ENCODE results near the gene FRMD5. TPM values are rescaled to one million over a fixed set of nuclear protein-coding genes. Genes with fewer than 3 reads are reported as not detected.

FRMD5 gene
- total RNA-seq, 1 experiment from 2014 or later = 27.2 TPM

DNA sequence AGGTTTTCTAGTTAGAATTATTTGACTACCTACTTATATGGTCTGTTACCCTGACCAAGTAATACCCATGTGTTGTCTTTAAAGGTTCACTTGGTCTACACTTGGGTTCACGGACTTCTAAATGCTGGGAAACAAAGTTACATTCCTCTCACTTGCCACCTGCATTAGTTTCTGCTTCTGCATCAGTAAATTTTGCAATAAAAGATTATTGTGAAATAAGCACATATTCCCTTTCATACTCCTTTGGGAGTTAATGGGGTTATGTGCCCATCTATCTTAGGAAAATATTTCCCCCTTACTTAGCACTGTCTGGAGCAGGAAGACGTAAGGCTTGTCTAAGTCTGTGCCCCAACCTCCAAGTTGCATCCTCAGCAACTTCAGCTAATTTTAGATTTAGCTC is 160.7 kb downstream of the FRMD5 start:
- no peaks in the 10 kb centered on the region for H3K9me3 ChIP-seq (ENCODE audit: control insufficient read depth in 1 of 2, insufficient read depth in 1 of 2, low read depth in 1 of 2, low read length in 2 of 2)
- ATAC-seq = no peak
- H2AFZ ChIP-seq (ENCODE audit: low read depth, low read length, poor library complexity, severe bottlenecking) = no peak overlapping the region
- TF ChIP-seq RAD21 (IDR thresholded peaks at IDR 0.05; ENCODE audit: low read depth) (no peak), POLR2AphosphoS5 (IDR thresholded peaks at IDR 0.05; ENCODE audit: low read depth, low read length) (no peak), ZBTB33 (IDR thresholded peaks at IDR 0.05; ENCODE audit: extremely low read depth, insufficient replicate concordance, low read length) (no peak), ELF1 (IDR thresholded peaks at IDR 0.05; ENCODE audit: borderline replicate concordance, low read depth) (no peak), EZH2phosphoT487 (IDR thresholded peaks at IDR 0.05; ENCODE audit: borderline replicate concordance) (no peak), EGR1 (IDR thresholded peaks at IDR 0.05; ENCODE audit: low read depth) (no peak), CBX3 (IDR thresholded peaks at IDR 0.05; ENCODE audit: low read depth) (no peak), ZNF274 (IDR thresholded peaks at IDR 0.05; ENCODE audit: low read depth, low read length) (no peak)
- TF ChIP-seq, protein P1, sequence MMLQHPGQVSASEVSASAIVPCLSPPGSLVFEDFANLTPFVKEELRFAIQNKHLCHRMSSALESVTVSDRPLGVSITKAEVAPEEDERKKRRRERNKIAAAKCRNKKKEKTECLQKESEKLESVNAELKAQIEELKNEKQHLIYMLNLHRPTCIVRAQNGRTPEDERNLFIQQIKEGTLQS (IDR thresholded peaks at IDR 0.05) = no peak
- H3K9ac ChIP-seq (ENCODE audit: low read length) = no peak overlapping the region
- DNase-seq (ENCODE audit: low read depth, low spot score) = no peak
- no peaks in the 10 kb centered on the region for H3K9me2 ChIP-seq (ENCODE audit: insufficient read depth)
- H3K4me1 ChIP-seq (ENCODE audit: control insufficient read depth in 1 of 2, insufficient read depth in 2 of 2, low read length in 2 of 2) = peaks cover 5 to 17% of the 10 kb centered on the region in 2 experiments; a peak in 2 of 4 replicates
- ChIA-PET POLR2A (no interaction called here), RAD21 (ENCODE audit: low non-redundant PET in 1 of 2, low total read pairs in 2 of 2, uncharacterized antibody in 2 of 2, unreplicated experiment in 2 of 2) (no interaction called here), CTCF (no interaction called here)
- no peak overlapping the region for H3K4me2 ChIP-seq (ENCODE audit: low read length)
- no peaks in the 10 kb centered on the region for H3K36me3 ChIP-seq (ENCODE audit: control insufficient read depth in 1 of 2, insufficient read depth in 2 of 2, low read length in 2 of 2)
- no peaks in the 10 kb centered on the region; the same call in 1 of the 2 replicates for H4K20me1 ChIP-seq (ENCODE audit: insufficient read depth)
- peaks cover 47% of the 10 kb centered on the region for H3K79me2 ChIP-seq (ENCODE audit: insufficient read depth, low read length)
- H3K4me3 ChIP-seq (replicated peaks in 1 of 2; ENCODE audit: low read depth in 1 of 2, low read length in 2 of 2) = no peak overlapping the region
- H3K27me3 ChIP-seq (ENCODE audit: insufficient read depth, low read length) = no peaks in the 10 kb centered on the region
- BruUV-seq (replicated peaks) = no TSS peak
- intact Hi-C loops (cut with micrococcal nuclease) = no loop called here
- no peak overlapping the region for H3K27ac ChIP-seq (ENCODE audit: low read depth, low read length)
